ENCODE data around the gene ZFP1.
A peak's percentile ranks its signal among the peaks of the same experiment; 100 is the strongest.

Gene ZFP1

GRCh38 chr16:75109732-75110243 lies 38.5 kb upstream of the ZFP1 start:
- TF ChIP-seq ZNF274 (IDR thresholded peaks at IDR 0.05; ENCODE audit: low read depth, low read length): no peak
- TF ChIP-seq YY1 (IDR thresholded peaks at IDR 0.05; ENCODE audit: insufficient read depth, insufficient read length): no peak
- TF ChIP-seq SUZ12 (IDR thresholded peaks at IDR 0.05; ENCODE audit: extremely low read depth, insufficient read depth, insufficient read length): no peak
- no peak overlapping the region for H3K4me3 ChIP-seq (ENCODE audit: insufficient read length, low read depth)
- peak overlapping the region; percentile 23 for H3K9ac ChIP-seq (ENCODE audit: insufficient read length, low read depth)
- peaks cover 47% of the 10 kb centered on the region for H3K4me1 ChIP-seq (ENCODE audit: insufficient read depth, insufficient read length)
- no peak for DNase-seq (ENCODE audit: low read depth, low spot score)
- H3K27me3 ChIP-seq (ENCODE audit: insufficient read depth, insufficient read length): no peaks in the 10 kb centered on the region
- H3K9me3 ChIP-seq (ENCODE audit: insufficient read depth, low read length): no peaks in the 10 kb centered on the region
- H3K36me3 ChIP-seq (ENCODE audit: insufficient read depth, insufficient read length, low read length): peaks cover 20% of the 10 kb centered on the region

GRCh38 chr16:75110637-75111513 lies 37.4 kb upstream of the ZFP1 start:
- Histone ChIP-seq H3K4me1 (ENCODE audit: insufficient read depth, insufficient read length) (peaks cover 55% of the 10 kb centered on the region), H3K27me3 (ENCODE audit: insufficient read depth, insufficient read length) (no peaks in the 10 kb centered on the region), H3K4me3 (ENCODE audit: insufficient read length, low read depth) (no peak overlapping the region), H3K9ac (ENCODE audit: insufficient read length, low read depth) (peak overlapping the region; percentile 54), H3K36me3 (ENCODE audit: insufficient read depth, insufficient read length, low read length) (peaks cover 14% of the 10 kb centered on the region), H3K9me3 (ENCODE audit: insufficient read depth, low read length) (no peaks in the 10 kb centered on the region)
- DNase-seq (ENCODE audit: low read depth, low spot score): peak; percentile 87
- TF ChIP-seq SUZ12 (IDR thresholded peaks at IDR 0.05; ENCODE audit: extremely low read depth, insufficient read depth, insufficient read length) (no peak), YY1 (IDR thresholded peaks at IDR 0.05; ENCODE audit: insufficient read depth, insufficient read length) (no peak)

GRCh38 chr16:75111514-75111940 lies 36.8 kb upstream of the ZFP1 start:
- Histone ChIP-seq H3K9me3 (ENCODE audit: insufficient read depth, low read length) (no peaks in the 10 kb centered on the region), H3K36me3 (ENCODE audit: insufficient read depth, insufficient read length, low read length) (peaks cover 14% of the 10 kb centered on the region), H3K4me3 (ENCODE audit: insufficient read length, low read depth) (no peak overlapping the region), H3K4me1 (ENCODE audit: insufficient read depth, insufficient read length) (peaks cover 55% of the 10 kb centered on the region), H3K9ac (ENCODE audit: insufficient read length, low read depth) (peak overlapping the region; percentile 54), H3K27me3 (ENCODE audit: insufficient read depth, insufficient read length) (no peaks in the 10 kb centered on the region)
- DNase-seq (ENCODE audit: low read depth, low spot score): no peak
- TF ChIP-seq ZNF274 (IDR thresholded peaks at IDR 0.05; ENCODE audit: low read depth, low read length) (no peak), YY1 (IDR thresholded peaks at IDR 0.05; ENCODE audit: insufficient read depth, insufficient read length) (no peak), SUZ12 (IDR thresholded peaks at IDR 0.05; ENCODE audit: extremely low read depth, insufficient read depth, insufficient read length) (no peak)

- peaks cover 53% of the 10 kb centered on the region for H3K4me1 ChIP-seq (ENCODE audit: insufficient read depth, insufficient read length)
- no peaks in the 10 kb centered on the region for H3K9me3 ChIP-seq (ENCODE audit: insufficient read depth, low read length)
- no peak for TF ChIP-seq ZNF274 (IDR thresholded peaks at IDR 0.05; ENCODE audit: low read depth, low read length)
- no peak for TF ChIP-seq SUZ12 (IDR thresholded peaks at IDR 0.05; ENCODE audit: extremely low read depth, insufficient read depth, insufficient read length)
- H3K9ac ChIP-seq (ENCODE audit: insufficient read length, low read depth): peak overlapping the region; percentile 51
- no peaks in the 10 kb centered on the region for H3K27me3 ChIP-seq (ENCODE audit: insufficient read depth, insufficient read length)
- no peak for DNase-seq (ENCODE audit: low read depth, low spot score)
- peaks cover 8% of the 10 kb centered on the region for H3K36me3 ChIP-seq (ENCODE audit: insufficient read depth, insufficient read length, low read length)
- no peak overlapping the region for H3K4me3 ChIP-seq (ENCODE audit: insufficient read length, low read depth)
Observed at GRCh38 chr16:75111961-75112733, 36.2 kb upstream of the ZFP1 start.

GRCh38 chr16:75112734-75113491 lies 35.4 kb upstream of the ZFP1 start:
- no peak for DNase-seq (ENCODE audit: low read depth, low spot score)
- H3K36me3 ChIP-seq (ENCODE audit: insufficient read depth, insufficient read length, low read length): peaks cover 4% of the 10 kb centered on the region
- peaks cover 53% of the 10 kb centered on the region for H3K4me1 ChIP-seq (ENCODE audit: insufficient read depth, insufficient read length)
- H3K27me3 ChIP-seq (ENCODE audit: insufficient read depth, insufficient read length): no peaks in the 10 kb centered on the region
- TF ChIP-seq ZNF274 (IDR thresholded peaks at IDR 0.05; ENCODE audit: low read depth, low read length): no peak
- TF ChIP-seq SUZ12 (IDR thresholded peaks at IDR 0.05; ENCODE audit: extremely low read depth, insufficient read depth, insufficient read length): no peak
- TF ChIP-seq YY1 (IDR thresholded peaks at IDR 0.05; ENCODE audit: insufficient read depth, insufficient read length): no peak
- H3K9ac ChIP-seq (ENCODE audit: insufficient read length, low read depth): peak overlapping the region; percentile 51
- H3K4me3 ChIP-seq (ENCODE audit: insufficient read length, low read depth): no peak overlapping the region
- H3K9me3 ChIP-seq (ENCODE audit: insufficient read depth, low read length): no peaks in the 10 kb centered on the region

- no peak for TF ChIP-seq ZNF274 (IDR thresholded peaks at IDR 0.05; ENCODE audit: low read depth, low read length)
- no peak for TF ChIP-seq SUZ12 (IDR thresholded peaks at IDR 0.05; ENCODE audit: extremely low read depth, insufficient read depth, insufficient read length)
- TF ChIP-seq YY1 (IDR thresholded peaks at IDR 0.05; ENCODE audit: insufficient read depth, insufficient read length): no peak
- no peak overlapping the region for H3K4me3 ChIP-seq (ENCODE audit: insufficient read length, low read depth)
- H3K9me3 ChIP-seq (ENCODE audit: insufficient read depth, low read length): no peaks in the 10 kb centered on the region
- H3K27me3 ChIP-seq (ENCODE audit: insufficient read depth, insufficient read length): no peaks in the 10 kb centered on the region
- peaks cover 55% of the 10 kb centered on the region for H3K4me1 ChIP-seq (ENCODE audit: insufficient read depth, insufficient read length)
- H3K9ac ChIP-seq (ENCODE audit: insufficient read length, low read depth): peak overlapping the region; percentile 11
- DNase-seq (ENCODE audit: low read depth, low spot score): no peak
- H3K36me3 ChIP-seq (ENCODE audit: insufficient read depth, insufficient read length, low read length): peaks cover 4% of the 10 kb centered on the region
Observed at GRCh38 chr16:75113541-75114121, 34.7 kb upstream of the ZFP1 start.

Data from NT2/D1 (cell line).